SK-N-SH (cell line): ENCODE results near the gene OR6K3. TPM values are rescaled to one million over a fixed set of nuclear protein-coding genes. Genes with fewer than 3 reads are reported as not detected.

Source experiments
- CTCF ChIA-PET: fragments of 300-600, 350-600 bp; formaldehyde crosslinking; extraction: SDS; loops from one replicate; lab custom pipeline; 2021; lab: Yijun Ruan, JAX
- POLR2A ChIA-PET: fragments of 350-600 bp; sonication (Branson Sonifier 250); formaldehyde crosslinking; extraction: SDS; loops from one replicate; lab custom pipeline; 2020; ENCODE audit warnings: antibody characterized with exemption, inconsistent platforms; lab: Yijun Ruan, JAX
- DNase-seq: peaks from one replicate; pipeline ENCODE4 v3.0.0; 2012
- H2AFZ ChIP-seq: fragments of 200-600 bp; sonication (generic); 2 replicates; pipeline ENCODE4 v1.8.1; 2016; ENCODE audit warnings: antibody characterized with exemption, mild to moderate bottlenecking, low read depth
- H3F3A ChIP-seq: fragments of 200-600 bp; sonication (generic); replicated peaks from 2 replicates; pipeline ENCODE3; 2016; ENCODE audit warnings: antibody characterized with exemption, mild to moderate bottlenecking; ENCODE audit not compliant: insufficient read depth
- H3K27ac ChIP-seq, 2 experiments: fragments of 200-500 bp in 1 of 2; fragments of 200-600 bp in 1 of 2; sonication (Bioruptor generic) in 1 of 2; sonication (generic), shearing (Covaris generic) in 1 of 2; 2 replicates each; pipeline versions ENCODE4 v1.5.1 to v1.6.1; 2014 to 2016; ENCODE audit warnings: low read depth in 2 of 2, inconsistent platforms in 1 of 2, low read length in 1 of 2, mild to moderate bottlenecking in 1 of 2, mixed read lengths in 1 of 2
- H3K27me3 ChIP-seq: fragments of 200-600 bp; sonication (generic), shearing (Covaris generic); 2 replicates; pipeline ENCODE4 v1.6.1; 2016; ENCODE audit warnings: mixed run types; ENCODE audit not compliant: insufficient read depth
- H3K36me3 ChIP-seq, 2 experiments: fragments of 200-500 bp in 1 of 2; fragments of 200-600 bp in 1 of 2; sonication (Bioruptor generic) in 1 of 2; sonication (generic) in 1 of 2; replicated peaks in 1 of 2; 2 replicates each; pipeline versions ENCODE3 to v1.5.1; 2014 to 2016; ENCODE audit warnings: low read length in 1 of 2, mild to moderate bottlenecking in 1 of 2; ENCODE audit not compliant: insufficient read depth in 2 of 2, control insufficient read depth in 1 of 2
- H3K4me1 ChIP-seq, 2 experiments: fragments of 200-500 bp in 1 of 2; fragments of 200-600 bp in 1 of 2; sonication (Bioruptor generic) in 1 of 2; sonication (generic), shearing (Covaris generic) in 1 of 2; 2 replicates each; pipeline versions ENCODE4 v1.5.1 to v1.6.1; 2014 to 2016; ENCODE audit warnings: low read depth in 1 of 2, low read length in 1 of 2, mixed run types in 1 of 2; ENCODE audit not compliant: insufficient read depth in 2 of 2, control insufficient read depth in 1 of 2
- H3K4me2 ChIP-seq: fragments of 200-600 bp; sonication (generic), shearing (Covaris generic); 2 replicates; pipeline ENCODE4 v1.6.1; 2017; ENCODE audit warnings: mixed run types
- H3K4me3 ChIP-seq, 2 experiments: fragments of 200-500 bp in 1 of 2; fragments of 200-600 bp in 1 of 2; sonication (Bioruptor generic) in 1 of 2; sonication (generic), shearing (Covaris generic) in 1 of 2; 2 replicates each; pipeline versions ENCODE4 v1.5.1 to v1.8.1; 2014 to 2016; ENCODE audit warnings: low read depth in 2 of 2, inconsistent platforms in 1 of 2, low read length in 1 of 2, mild to moderate bottlenecking in 1 of 2, mixed read lengths in 1 of 2, moderate library complexity in 1 of 2
- H3K79me2 ChIP-seq: fragments of 200-600 bp; sonication (generic); 2 replicates; pipeline ENCODE4 v1.8.1; 2017; ENCODE audit warnings: mild to moderate bottlenecking; ENCODE audit not compliant: insufficient read depth
- H3K9ac ChIP-seq: fragments of 200-600 bp; sonication (generic); 2 replicates; pipeline ENCODE4 v1.6.1; 2017; ENCODE audit warnings: mixed run types
- H3K9me2 ChIP-seq: fragments of 200-600 bp; sonication (generic); 2 replicates; pipeline ENCODE4 v1.6.1; 2017; ENCODE audit warnings: mixed run types
- H3K9me3 ChIP-seq: fragments of 200-600 bp; sonication (generic); 2 replicates; pipeline ENCODE4 v1.6.1; 2017; ENCODE audit warnings: mixed run types, mild to moderate bottlenecking, moderate library complexity
- H4K20me1 ChIP-seq: fragments of 200-600 bp; sonication (generic); 2 replicates; pipeline ENCODE4 v1.6.1; 2017; ENCODE audit warnings: mild to moderate bottlenecking, mixed run types; ENCODE audit not compliant: insufficient read depth
- CHD2 ChIP-seq: fragments of 150-350 bp; IDR thresholded peaks from 2 replicates; pipeline ENCODE4 v1.6.1; 2018; ENCODE audit warnings: low read length; ENCODE audit not compliant: partially characterized antibody
- ELF1 ChIP-seq: IDR thresholded peaks from 2 replicates; pipeline ENCODE4 v1.4.0; 2012
- EP300 ChIP-seq, 2 experiments: IDR thresholded peaks; 2 replicates each; pipeline versions ENCODE4 v1.4.0 to v1.6.1; 2012; ENCODE audit warnings: borderline replicate concordance in 1 of 2, low read depth in 1 of 2, low read length in 1 of 2
- JUND ChIP-seq: IDR thresholded peaks from 2 replicates; pipeline ENCODE4 v1.4.0; 2012
- MEF2A ChIP-seq: IDR thresholded peaks from 2 replicates; pipeline ENCODE4 v1.4.0; 2012; ENCODE audit warnings: low read depth, borderline replicate concordance
- NFIC ChIP-seq: IDR thresholded peaks from 2 replicates; pipeline ENCODE4 v1.4.0; 2012; ENCODE audit warnings: borderline replicate concordance
- NRF1 ChIP-seq: IDR thresholded peaks from 2 replicates; pipeline ENCODE4 v1.6.1; 2012; ENCODE audit warnings: low read depth, mild to moderate bottlenecking, low read length
- POLR2AphosphoS5 ChIP-seq: IDR thresholded peaks from 2 replicates; pipeline ENCODE4 v1.6.1; 2012; ENCODE audit warnings: low read depth, low read length
- RXRA ChIP-seq: IDR thresholded peaks from 2 replicates; pipeline ENCODE4 v1.4.0; 2012; ENCODE audit warnings: low read depth, mild to moderate bottlenecking, borderline replicate concordance
- TAF1 ChIP-seq: IDR thresholded peaks from 2 replicates; pipeline ENCODE4 v1.6.1; 2012; ENCODE audit warnings: low read depth, mild to moderate bottlenecking, low read length, moderate library complexity, borderline replicate concordance
- YY1 ChIP-seq: IDR thresholded peaks from 2 replicates; pipeline ENCODE4 v1.4.0; 2012; ENCODE audit warnings: low read depth, mild to moderate bottlenecking
- WGBS: methylation state at CpG from one replicate; pipeline ENCODE4 v1.1.6; 2017; ENCODE audit warnings: low lambda C conversion rate; 5-methylcytosine and 5-hydroxymethylcytosine counted together
- polyA plus RNA-seq, 3 experiments: library from polyadenylated mRNA; depleted of rRNA; stranded (reverse); fragments of >200 nt; gene quantifications; 2 replicates each; pipeline ENCODE4 v1.2.3, GENCODE V29; 2012
- TF ChIP-seq, protein P1 (sequence below): fragments of 150-350 bp; IDR thresholded peaks from 2 replicates; pipeline ENCODE4 v1.6.1; 2016; ENCODE audit warnings: mild to moderate bottlenecking, low read depth, low read length
- TF ChIP-seq, protein P2 (sequence below): fragments of 200-600 bp; sonication (generic); IDR thresholded peaks from 2 replicates; pipeline ENCODE4 v1.6.1; 2017; ENCODE audit warnings: antibody characterized with exemption, mild to moderate bottlenecking, moderate library complexity
- TF ChIP-seq, protein P3 (sequence below): fragments of 150-350 bp; IDR thresholded peaks from 2 replicates; pipeline ENCODE4 v1.6.1; 2017; ENCODE audit warnings: antibody characterized with exemption, low read length, low read depth, borderline replicate concordance
- TF ChIP-seq, protein P4 (sequence below): IDR thresholded peaks from 2 replicates; pipeline ENCODE4 v1.4.0; 2012; ENCODE audit warnings: low read depth
- TF ChIP-seq, protein P5 (sequence below): IDR thresholded peaks from 2 replicates; pipeline ENCODE4; 2012
- TF ChIP-seq, protein P6 (sequence below): IDR thresholded peaks from 2 replicates; pipeline ENCODE4 v1.4.0; 2012; ENCODE audit warnings: low read depth, borderline replicate concordance

Gene OR6K3
- polyA plus RNA-seq, 1 of the 3 experiments (the other 2 are of a cell fraction), result not detected

DNA sequence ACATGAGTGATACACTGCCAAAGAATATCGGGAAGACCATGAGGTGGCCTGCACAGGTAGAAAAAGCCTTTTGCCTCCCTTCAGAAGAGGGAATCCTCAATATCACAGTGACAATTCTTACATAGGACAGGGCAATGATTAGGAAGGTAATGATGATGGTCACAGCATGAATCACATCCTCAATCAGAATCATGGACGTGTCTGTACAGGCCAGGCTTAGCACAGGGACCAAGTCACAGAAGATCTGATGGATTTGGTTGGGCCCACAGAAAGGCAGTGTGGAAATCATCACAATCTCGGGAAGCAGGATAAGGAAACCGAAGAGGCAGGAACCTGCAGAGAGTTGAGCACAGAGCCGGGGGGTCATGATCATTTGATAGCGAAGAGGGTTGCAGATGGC lies 3.2 kb downstream of the OR6K3 start:
- no peaks in the 10 kb centered on the region for H3F3A ChIP-seq
- no peaks in the 10 kb centered on the region for H3K9me3 ChIP-seq
- H3K27me3 ChIP-seq, result no peaks in the 10 kb centered on the region
- CTCF ChIA-PET, result no interaction called here
- H3K27ac ChIP-seq, result no peak overlapping the region
- H3K9ac ChIP-seq, result no peak overlapping the region
- no peaks in the 10 kb centered on the region for H3K36me3 ChIP-seq
- no peak for TF ChIP-seq ELF1
- TF ChIP-seq TAF1, result no peak
- no peak for TF ChIP-seq RXRA
- no peak for TF ChIP-seq EP300 (IDR thresholded peaks at IDR 0.05; ENCODE audit: borderline replicate concordance in 1 of 2, low read depth in 1 of 2, low read length in 1 of 2)
- TF ChIP-seq JUND, result no peak
- TF ChIP-seq, protein P1, sequence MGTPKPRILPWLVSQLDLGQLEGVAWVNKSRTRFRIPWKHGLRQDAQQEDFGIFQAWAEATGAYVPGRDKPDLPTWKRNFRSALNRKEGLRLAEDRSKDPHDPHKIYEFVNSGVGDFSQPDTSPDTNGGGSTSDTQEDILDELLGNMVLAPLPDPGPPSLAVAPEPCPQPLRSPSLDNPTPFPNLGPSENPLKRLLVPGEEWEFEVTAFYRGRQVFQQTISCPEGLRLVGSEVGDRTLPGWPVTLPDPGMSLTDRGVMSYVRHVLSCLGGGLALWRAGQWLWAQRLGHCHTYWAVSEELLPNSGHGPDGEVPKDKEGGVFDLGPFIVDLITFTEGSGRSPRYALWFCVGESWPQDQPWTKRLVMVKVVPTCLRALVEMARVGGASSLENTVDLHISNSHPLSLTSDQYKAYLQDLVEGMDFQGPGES, result no peak
- TF ChIP-seq YY1, result no peak
- H4K20me1 ChIP-seq, result no peaks in the 10 kb centered on the region
- DNase-seq, result no peak
- no peaks in the 10 kb centered on the region for H3K79me2 ChIP-seq
- H3K4me3 ChIP-seq, result no peak overlapping the region
- no peak overlapping the region for H2AFZ ChIP-seq
- 2% methylated on average over 6 of the region's 6 CpGs for WGBS
- no peaks in the 10 kb centered on the region for H3K9me2 ChIP-seq
- POLR2A ChIA-PET, result no interaction called here
- no peak overlapping the region for H3K4me2 ChIP-seq
- no peaks in the 10 kb centered on the region for H3K4me1 ChIP-seq

DNA sequence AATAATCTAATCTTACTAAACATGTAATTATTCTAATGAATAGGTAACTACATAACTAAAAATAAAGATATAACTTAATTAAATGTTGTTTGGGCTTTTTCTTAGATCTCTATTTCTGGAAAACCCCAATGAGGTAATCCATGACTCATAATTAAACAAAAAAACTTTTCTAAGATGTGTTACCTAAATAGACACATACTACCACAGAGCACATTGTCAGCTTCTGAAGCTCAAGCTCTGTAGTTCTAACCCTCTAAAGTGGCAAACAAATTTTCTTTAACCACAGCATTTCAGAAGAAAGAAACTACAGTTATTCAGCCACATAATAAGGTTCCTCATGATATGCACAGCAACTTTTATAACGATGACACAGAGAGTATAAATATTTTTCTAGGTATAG lies 4.2 kb downstream of the OR6K3 start:
- H3F3A ChIP-seq, result no peaks in the 10 kb centered on the region
- no peak for DNase-seq
- H3K9me3 ChIP-seq, result no peaks in the 10 kb centered on the region
- TF ChIP-seq, protein P2, sequence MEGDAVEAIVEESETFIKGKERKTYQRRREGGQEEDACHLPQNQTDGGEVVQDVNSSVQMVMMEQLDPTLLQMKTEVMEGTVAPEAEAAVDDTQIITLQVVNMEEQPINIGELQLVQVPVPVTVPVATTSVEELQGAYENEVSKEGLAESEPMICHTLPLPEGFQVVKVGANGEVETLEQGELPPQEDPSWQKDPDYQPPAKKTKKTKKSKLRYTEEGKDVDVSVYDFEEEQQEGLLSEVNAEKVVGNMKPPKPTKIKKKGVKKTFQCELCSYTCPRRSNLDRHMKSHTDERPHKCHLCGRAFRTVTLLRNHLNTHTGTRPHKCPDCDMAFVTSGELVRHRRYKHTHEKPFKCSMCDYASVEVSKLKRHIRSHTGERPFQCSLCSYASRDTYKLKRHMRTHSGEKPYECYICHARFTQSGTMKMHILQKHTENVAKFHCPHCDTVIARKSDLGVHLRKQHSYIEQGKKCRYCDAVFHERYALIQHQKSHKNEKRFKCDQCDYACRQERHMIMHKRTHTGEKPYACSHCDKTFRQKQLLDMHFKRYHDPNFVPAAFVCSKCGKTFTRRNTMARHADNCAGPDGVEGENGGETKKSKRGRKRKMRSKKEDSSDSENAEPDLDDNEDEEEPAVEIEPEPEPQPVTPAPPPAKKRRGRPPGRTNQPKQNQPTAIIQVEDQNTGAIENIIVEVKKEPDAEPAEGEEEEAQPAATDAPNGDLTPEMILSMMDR, result no peak
- no peak for TF ChIP-seq EP300 (IDR thresholded peaks at IDR 0.05; ENCODE audit: borderline replicate concordance in 1 of 2, low read depth in 1 of 2, low read length in 1 of 2)
- no peak for TF ChIP-seq NFIC
- no peak for TF ChIP-seq JUND
- TF ChIP-seq, protein P3, sequence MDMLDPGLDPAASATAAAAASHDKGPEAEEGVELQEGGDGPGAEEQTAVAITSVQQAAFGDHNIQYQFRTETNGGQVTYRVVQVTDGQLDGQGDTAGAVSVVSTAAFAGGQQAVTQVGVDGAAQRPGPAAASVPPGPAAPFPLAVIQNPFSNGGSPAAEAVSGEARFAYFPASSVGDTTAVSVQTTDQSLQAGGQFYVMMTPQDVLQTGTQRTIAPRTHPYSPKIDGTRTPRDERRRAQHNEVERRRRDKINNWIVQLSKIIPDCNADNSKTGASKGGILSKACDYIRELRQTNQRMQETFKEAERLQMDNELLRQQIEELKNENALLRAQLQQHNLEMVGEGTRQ, result no peak
- no peak for TF ChIP-seq NRF1
- no peak for TF ChIP-seq MEF2A
- TF ChIP-seq, protein P4, sequence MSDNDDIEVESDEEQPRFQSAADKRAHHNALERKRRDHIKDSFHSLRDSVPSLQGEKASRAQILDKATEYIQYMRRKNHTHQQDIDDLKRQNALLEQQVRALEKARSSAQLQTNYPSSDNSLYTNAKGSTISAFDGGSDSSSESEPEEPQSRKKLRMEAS, result no peak
- TF ChIP-seq, protein P5, sequence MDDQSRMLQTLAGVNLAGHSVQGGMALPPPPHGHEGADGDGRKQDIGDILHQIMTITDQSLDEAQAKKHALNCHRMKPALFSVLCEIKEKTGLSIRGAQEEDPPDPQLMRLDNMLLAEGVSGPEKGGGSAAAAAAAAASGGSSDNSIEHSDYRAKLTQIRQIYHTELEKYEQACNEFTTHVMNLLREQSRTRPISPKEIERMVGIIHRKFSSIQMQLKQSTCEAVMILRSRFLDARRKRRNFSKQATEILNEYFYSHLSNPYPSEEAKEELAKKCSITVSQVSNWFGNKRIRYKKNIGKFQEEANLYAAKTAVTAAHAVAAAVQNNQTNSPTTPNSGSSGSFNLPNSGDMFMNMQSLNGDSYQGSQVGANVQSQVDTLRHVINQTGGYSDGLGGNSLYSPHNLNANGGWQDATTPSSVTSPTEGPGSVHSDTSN, result no peak
- TF ChIP-seq, protein P1, result no peak
- TF ChIP-seq ELF1, result no peak
- TF ChIP-seq, protein P6, sequence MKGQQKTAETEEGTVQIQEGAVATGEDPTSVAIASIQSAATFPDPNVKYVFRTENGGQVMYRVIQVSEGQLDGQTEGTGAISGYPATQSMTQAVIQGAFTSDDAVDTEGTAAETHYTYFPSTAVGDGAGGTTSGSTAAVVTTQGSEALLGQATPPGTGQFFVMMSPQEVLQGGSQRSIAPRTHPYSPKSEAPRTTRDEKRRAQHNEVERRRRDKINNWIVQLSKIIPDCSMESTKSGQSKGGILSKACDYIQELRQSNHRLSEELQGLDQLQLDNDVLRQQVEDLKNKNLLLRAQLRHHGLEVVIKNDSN, result no peak
- TF ChIP-seq CHD2, result no peak
- TF ChIP-seq POLR2AphosphoS5, result no peak
- no peaks in the 10 kb centered on the region for H3K79me2 ChIP-seq
- no peak overlapping the region for H3K4me2 ChIP-seq
- ChIA-PET POLR2A (no interaction called here), CTCF (no interaction called here)
- H3K27ac ChIP-seq, result no peak overlapping the region
- no peaks in the 10 kb centered on the region for H3K4me1 ChIP-seq
- H3K27me3 ChIP-seq, result no peaks in the 10 kb centered on the region
- no peak overlapping the region for H3K4me3 ChIP-seq
- WGBS, result 0% methylated on average over 1 of the region's 1 CpG
- H2AFZ ChIP-seq, result no peak overlapping the region
- H3K9me2 ChIP-seq, result no peaks in the 10 kb centered on the region
- H3K9ac ChIP-seq, result no peak overlapping the region
- no peaks in the 10 kb centered on the region for H3K36me3 ChIP-seq
- H4K20me1 ChIP-seq, result no peaks in the 10 kb centered on the region
